ENCODE measurements around the gene LARP4B. TPM values are rescaled to one million over a fixed set of nuclear protein-coding genes. Genes with fewer than 3 reads are reported as not detected.

LARP4B gene
- total and polyA plus RNA-seq, 2 of the 13 experiments (the other 11 are each of a cell fraction or from before 2014, with no cell fraction given): 19.5 to 30.2 TPM

DNA sequence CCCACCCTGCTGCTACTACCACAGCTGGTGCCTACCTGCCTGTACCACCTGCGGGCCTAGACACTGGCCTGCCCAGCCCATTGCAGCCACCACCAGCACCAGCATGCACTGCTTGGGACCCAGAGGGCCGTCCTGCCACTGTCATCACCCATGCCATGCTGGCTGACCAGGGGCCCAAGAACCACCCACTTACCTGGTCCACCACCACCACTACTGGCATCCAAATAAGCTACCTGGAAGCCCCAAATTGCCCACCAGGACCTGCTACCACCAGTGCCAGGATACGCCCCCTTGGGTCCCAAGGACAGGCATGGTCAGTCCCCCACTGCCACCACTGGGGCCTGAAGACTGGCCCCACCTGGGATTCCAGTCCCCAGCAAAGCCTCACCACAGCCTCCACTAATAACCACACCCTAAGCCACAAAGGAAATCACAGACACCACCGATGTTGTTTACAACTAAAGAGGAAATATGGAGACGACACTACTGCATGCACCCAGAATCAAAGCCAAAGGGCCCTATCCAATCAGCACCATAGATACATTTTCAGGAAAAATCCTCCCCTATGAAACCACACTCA, 171.5 kb downstream of the LARP4B start (continued):
- TF ChIP-seq CTCF (CRISPR knock-in tag; IDR thresholded peaks at IDR 0.05) (no peak), ZNF740 (CRISPR knock-in tag; IDR thresholded peaks at IDR 0.05) (no peak), TEAD2 (CRISPR knock-in tag; IDR thresholded peaks at IDR 0.05) (no peak), PRDM4 (CRISPR knock-in tag; IDR thresholded peaks at IDR 0.05; ENCODE audit: borderline replicate concordance) (no peak), XBP1 (CRISPR knock-in tag; IDR thresholded peaks at IDR 0.05) (no peak), ZNF329 (CRISPR knock-in tag; IDR thresholded peaks at IDR 0.05; ENCODE audit: low read depth) (no peak)

Other genes starting within 250 kb of the LARP4B start
- 2.2 and 2.7 TPM in 2 replicates for gene DIP2C, start 242.0 kb downstream of the LARP4B start, total RNA-seq (2016; rRNA removed; fragmentation: Illumina TruSeq; extraction: Trizol)
- 2.7 and 3.0 TPM in 2 replicates for gene DIP2C, start 242.0 kb downstream of the LARP4B start, polyA plus RNA-seq (2011; rRNA removed)
- gene GTPBP4, start 56.7 kb upstream of the LARP4B start, total RNA-seq (2016; rRNA removed; fragmentation: Illumina TruSeq; extraction: Trizol): 85.5 and 101 TPM in 2 replicates
- 20.1 and 24.1 TPM in 2 replicates for gene GTPBP4, start 56.7 kb upstream of the LARP4B start, polyA plus RNA-seq (2011; rRNA removed)
- gene IDI2, start 94.2 kb upstream of the LARP4B start, total RNA-seq (2016; rRNA removed; fragmentation: Illumina TruSeq; extraction: Trizol): not detected in 2 replicates
- gene IDI2, start 94.2 kb upstream of the LARP4B start, polyA plus RNA-seq (2011; rRNA removed): not detected in 2 replicates
- gene IDI1, start 117.4 kb upstream of the LARP4B start, total RNA-seq (2016; rRNA removed; fragmentation: Illumina TruSeq; extraction: Trizol): 145 and 247 TPM in 2 replicates
- 44.4 and 56.6 TPM in 2 replicates for gene IDI1, start 117.4 kb upstream of the LARP4B start, polyA plus RNA-seq (2011; rRNA removed)
- gene WDR37, start 124.7 kb upstream of the LARP4B start, total RNA-seq (2016; rRNA removed; fragmentation: Illumina TruSeq; extraction: Trizol): 5.4 and 5.9 TPM in 2 replicates
- gene WDR37, start 124.7 kb upstream of the LARP4B start, polyA plus RNA-seq (2011; rRNA removed): 7.5 and 8.6 TPM in 2 replicates